GM19328 (cell line): ENCODE results near the gene WSCD2.

Experiments
- ATAC-seq: cut with Tn5 transposase; IDR thresholded peaks from one replicate; pipeline ENCODE4 v1.9.1; 2021; ENCODE audit warnings: mild to moderate bottlenecking, moderate library complexity; ENCODE audit not compliant: unreplicated experiment

WSCD2 gene

DNA sequence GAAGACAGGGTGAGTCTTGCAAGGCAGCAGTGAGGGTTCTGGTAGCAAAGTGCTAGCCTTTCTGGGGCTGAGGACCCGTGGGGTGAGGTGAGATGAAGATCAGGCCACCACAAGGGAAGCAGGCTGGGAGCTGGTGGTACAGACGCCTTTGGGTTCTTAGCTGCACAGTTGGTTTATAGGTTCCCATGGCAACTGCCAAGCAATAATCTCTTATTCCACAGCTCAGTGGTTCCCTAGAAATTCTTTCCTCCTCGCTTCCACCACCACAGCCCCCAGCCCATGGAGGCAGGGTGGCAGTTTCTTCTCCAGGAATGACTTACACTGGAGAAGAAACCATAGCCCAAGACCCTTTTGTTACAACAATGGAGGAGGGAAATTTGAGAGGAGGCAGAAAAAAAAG lies 127.9 kb downstream of the WSCD2 start:
- ATAC-seq = no peak

- ATAC-seq = no peak
Observed at GRCh38 chr12:108257610-108258106, 128.6 kb downstream of the WSCD2 start.

DNA sequence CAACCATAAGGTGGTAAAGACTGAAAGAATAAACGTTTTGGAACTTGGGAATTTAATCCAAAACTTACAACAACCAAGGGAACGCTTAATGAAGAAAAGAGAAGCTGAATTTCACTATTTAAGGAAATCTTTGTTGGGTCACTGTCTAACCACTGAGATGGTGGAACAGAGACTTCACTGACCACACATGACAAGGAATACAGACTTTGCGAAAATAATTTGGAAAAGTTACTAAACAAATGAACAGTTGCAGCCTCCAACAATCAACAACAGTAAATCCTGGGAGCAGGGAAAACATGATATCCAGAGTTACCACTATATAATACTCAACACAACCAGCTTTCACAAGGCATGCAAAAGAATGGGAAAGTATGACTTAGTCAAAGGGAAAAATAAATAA lies 131.0 kb downstream of the WSCD2 start:
- ATAC-seq = no peak

DNA sequence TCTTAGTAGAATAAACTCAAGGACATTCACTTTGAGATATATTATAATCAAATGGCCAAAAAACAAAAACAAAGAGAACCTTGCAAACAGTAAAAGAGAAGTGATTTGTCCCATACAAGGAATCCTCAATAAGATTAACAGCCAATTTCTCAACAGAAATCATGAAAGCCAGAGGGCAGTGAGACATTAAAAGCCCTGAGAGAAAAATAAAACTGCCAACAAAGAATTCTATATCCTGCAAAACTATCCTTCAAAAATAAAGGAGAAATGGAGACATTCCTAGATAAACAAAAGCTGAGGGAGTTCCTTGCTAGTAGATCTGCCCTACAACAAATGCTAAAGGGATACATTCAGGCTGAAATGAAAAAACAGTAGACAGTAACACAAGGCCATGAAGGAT lies 131.9 kb downstream of the WSCD2 start:
- no peak for ATAC-seq

DNA sequence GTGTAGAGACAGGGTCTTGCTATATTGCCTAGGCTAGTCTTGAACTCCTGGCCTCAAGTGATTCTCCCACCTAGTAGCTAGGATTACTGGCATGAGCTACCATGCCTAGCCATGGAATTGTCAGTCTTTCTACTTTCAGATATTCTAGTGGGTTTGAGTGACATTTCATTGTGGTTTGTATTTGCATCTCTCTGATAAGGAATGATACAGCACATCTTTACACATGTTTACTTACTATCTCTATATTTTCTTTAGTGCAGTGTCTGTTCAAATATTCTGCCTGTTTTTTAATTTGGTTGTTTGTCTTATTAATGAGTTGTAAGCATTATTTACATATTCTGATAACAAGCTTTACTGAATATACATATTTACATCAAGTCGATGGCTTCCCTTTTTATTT lies 136.4 kb downstream of the WSCD2 start:
- no peak for ATAC-seq

- no peak for ATAC-seq
Observed at GRCh38 chr12:108266131-108266530, 137.0 kb downstream of the WSCD2 start.

DNA sequence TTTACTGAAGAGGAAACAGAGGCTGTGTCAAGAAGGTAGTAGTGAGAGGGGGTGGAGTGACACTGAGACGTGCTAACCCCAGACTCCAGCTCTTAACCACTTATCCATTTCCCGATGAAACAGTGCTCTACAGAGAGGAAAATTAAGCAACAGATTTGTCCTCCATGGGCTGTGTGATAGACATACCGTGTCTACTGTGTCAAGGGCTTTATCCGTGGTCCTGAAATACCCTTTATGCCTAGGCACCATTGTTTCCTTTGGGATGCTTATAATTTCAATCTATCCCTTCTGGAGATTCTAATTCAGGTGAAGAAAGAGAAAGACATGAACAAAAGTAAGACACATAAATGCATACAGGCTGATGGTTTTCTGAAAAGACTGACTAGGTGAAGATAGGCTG lies 138.4 kb downstream of the WSCD2 start:
- no peak for ATAC-seq

DNA sequence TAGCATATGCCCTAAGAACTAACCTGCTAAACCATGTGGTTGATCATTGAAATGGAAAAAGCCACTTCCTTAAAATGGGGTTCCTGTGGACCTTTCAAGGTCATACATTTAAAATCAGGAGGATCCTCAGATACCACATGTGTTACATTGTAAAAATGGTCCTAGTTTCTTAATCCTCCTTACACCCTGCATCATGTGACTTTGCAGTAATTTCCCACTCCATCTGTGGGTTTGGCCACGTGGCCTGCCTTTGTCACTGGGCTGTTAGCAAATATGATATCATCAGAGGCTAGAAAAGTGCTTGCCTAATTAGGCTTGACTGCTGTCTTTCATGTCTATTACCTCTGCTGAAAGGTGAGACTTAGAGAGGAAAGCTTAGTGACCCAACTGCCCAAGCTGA lies 139.3 kb downstream of the WSCD2 start:
- no peak for ATAC-seq

- ATAC-seq = no peak
Observed at GRCh38 chr12:108269224-108269623, 140.1 kb downstream of the WSCD2 start.

DNA sequence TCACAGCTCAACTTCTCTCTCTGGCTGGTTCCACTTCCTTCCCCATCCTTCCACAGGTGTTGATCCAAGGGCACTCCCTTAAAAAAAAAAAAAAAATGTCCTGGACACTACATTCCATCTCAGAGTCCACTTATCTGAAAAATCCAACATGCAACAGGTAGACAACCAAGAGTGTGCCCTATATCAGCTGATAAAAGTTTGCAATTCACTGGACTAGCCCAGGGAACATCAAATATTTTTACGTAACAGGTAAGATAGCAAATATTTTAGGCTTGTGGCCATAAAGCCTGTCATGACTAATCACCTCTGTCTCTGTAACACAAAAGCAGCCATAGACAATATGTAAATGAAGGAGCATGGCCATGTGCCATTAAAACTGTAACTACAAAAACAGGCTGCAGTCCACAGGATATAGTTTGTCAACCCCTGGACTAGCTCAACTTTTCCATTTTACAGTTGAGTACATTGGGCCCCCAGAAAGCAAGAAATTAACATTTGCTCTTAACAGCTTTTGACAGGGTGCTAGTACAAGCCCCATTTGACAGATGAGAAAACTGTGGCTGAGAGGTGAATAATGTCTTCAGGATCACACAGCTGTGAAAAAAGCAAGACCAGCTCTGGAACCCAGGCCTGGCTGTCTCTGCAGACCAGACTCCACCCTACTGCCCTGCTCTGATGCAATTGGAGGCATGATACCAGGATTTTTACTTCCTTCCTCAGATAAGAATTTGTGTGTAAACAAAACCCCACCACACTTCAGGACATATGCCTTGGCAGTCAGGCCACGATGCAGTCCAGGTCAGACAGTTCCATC lies 141.2 kb downstream of the WSCD2 start:
- no peak for ATAC-seq

DNA sequence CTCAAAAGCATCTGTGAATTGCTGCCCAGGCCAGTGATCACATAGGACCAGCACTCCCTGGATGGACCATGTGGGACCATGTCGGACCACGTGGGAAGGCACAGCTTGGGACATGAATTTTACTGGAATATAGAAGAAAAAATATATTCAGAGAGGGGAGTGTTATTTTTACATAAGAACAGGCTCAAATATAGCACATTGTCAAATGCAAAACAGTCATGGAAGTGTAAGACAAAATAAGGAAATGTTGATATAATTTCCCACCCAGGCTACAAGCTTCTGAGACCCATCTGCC lies 141.7 kb downstream of the WSCD2 start:
- no peak for ATAC-seq

- no peak for ATAC-seq
Observed at GRCh38 chr12:108271951-108272872, 143.1 kb downstream of the WSCD2 start.

- ATAC-seq = no peak
Observed at GRCh38 chr12:108273217-108273616, 144.1 kb downstream of the WSCD2 start.

DNA sequence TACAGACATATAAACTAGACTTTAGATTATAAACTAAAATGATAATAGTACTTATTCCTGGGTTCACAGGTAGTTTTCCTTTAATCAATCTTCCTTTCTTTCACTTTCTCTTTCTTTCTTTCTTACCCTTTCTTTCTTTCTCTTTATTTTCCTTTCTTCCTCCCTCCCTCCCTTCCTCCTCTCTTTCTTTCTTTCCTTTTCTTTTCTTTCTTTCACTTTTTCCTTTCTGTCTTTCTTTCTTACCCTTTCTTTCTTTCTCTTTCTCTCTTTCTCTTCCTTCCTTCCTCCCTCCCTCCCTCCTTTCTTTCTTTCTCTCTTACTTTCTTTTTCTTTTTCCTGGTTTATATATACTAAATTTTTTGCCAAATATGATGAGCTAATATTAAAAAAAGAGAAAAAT lies 148.5 kb downstream of the WSCD2 start:
- no peak for ATAC-seq

DNA sequence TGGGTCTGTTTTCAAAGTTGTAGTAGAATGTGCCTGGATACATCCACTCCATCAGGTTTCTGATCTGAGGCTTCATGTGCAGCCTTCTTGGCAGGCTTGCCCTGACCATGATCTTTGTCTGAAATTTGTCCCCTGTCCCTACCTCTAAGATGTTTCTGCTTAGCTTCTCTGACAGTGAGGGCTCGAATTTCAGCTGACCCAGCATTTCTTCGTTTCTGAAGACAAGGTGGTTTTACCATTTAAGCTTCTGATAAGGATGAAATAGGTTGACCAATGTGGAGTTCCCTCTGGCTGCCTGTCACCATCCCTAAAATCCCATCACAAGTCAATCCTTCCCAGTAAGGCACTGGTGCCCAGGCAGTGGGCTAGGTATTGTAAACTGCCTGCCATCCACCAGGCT lies 153.1 kb downstream of the WSCD2 start:
- ATAC-seq = no peak

GRCh38 chr12:108282676-108283075 lies 153.6 kb downstream of the WSCD2 start:
- ATAC-seq = no peak

- ATAC-seq = no peak
Observed at GRCh38 chr12:108284163-108284562, 155.1 kb downstream of the WSCD2 start.

- no peak for ATAC-seq
Observed at GRCh38 chr12:108285016-108285415, 155.9 kb downstream of the WSCD2 start.

DNA sequence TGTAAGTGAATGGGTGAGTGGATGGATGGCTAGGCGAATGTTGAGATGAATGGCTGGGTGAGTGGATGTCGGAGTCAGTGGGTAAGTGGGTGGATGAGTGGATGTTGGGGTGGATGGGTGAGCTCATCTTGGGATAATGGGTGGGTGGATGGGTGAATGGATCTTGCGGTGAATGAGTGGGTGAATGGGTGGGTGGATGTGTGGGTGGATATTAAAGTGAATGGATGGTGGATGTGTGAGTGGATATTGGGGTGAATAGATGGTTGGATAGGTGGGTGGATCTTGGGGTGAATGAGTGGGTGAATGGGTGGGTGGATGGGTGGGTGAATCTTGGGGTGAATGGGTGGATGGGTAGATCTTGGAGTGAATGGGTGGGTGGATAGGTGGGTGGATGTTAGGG lies 158.1 kb downstream of the WSCD2 start:
- ATAC-seq = no peak

- no peak for ATAC-seq
Observed at GRCh38 chr12:108289350-108290161, 160.5 kb downstream of the WSCD2 start.

DNA sequence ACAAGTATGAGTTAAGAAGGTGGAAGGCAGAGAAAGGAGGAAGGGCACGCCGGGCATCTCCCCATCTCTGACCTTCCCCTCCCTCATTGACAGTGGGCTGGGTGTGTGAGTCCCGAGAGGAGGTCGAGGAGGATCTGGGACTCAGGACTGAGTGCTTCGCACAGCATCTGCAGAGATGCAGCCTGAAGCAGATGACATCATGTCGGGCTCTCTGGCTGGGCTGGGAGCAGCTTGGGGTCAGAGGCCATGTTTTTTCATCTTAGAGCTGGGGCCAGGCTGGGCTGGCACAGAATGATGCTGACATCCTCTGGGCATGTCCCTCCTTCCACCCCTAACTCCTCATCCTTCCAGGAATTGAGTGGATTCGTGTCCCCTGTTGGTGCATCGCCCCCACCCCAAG lies 166.6 kb downstream of the WSCD2 start:
- ATAC-seq = no peak
